SK-N-SH (cell line): ENCODE data around the gene CRACR2B.

Experiments used
- EP300 ChIP-seq, 2 experiments: IDR thresholded peaks; 2 replicates each; pipeline versions ENCODE4 v1.4.0 to v1.6.1; 2012; ENCODE audit warnings: borderline replicate concordance in 1 of 2, low read depth in 1 of 2, low read length in 1 of 2
- EZH2phosphoT487 ChIP-seq: fragments of 200-600 bp; sonication (generic); IDR thresholded peaks from 2 replicates; pipeline ENCODE4 v1.6.1; 2017; ENCODE audit warnings: low read depth, mixed run types, mild to moderate bottlenecking, antibody characterized with exemption, moderate library complexity, borderline replicate concordance
- FOSL2 ChIP-seq: IDR thresholded peaks from 2 replicates; pipeline ENCODE4 v1.4.0; 2012; ENCODE audit warnings: low read depth, mild to moderate bottlenecking, moderate library complexity, borderline replicate concordance
- GABPA ChIP-seq: IDR thresholded peaks from 2 replicates; pipeline ENCODE4 v1.4.0; 2012; ENCODE audit warnings: low read depth, mild to moderate bottlenecking
- TCF12 ChIP-seq: IDR thresholded peaks from 2 replicates; pipeline ENCODE4 v1.4.0; 2012
- TEAD4 ChIP-seq: IDR thresholded peaks from 2 replicates; pipeline ENCODE4 v1.4.0; 2012; ENCODE audit warnings: mild to moderate bottlenecking, borderline replicate concordance; ENCODE audit not compliant: insufficient read depth
- TF ChIP-seq, protein P1 (sequence below): fragments of 200-600 bp; sonication (generic); IDR thresholded peaks from 2 replicates; pipeline ENCODE4 v1.6.1; 2017; ENCODE audit warnings: antibody characterized with exemption, mild to moderate bottlenecking, moderate library complexity

DNA sequence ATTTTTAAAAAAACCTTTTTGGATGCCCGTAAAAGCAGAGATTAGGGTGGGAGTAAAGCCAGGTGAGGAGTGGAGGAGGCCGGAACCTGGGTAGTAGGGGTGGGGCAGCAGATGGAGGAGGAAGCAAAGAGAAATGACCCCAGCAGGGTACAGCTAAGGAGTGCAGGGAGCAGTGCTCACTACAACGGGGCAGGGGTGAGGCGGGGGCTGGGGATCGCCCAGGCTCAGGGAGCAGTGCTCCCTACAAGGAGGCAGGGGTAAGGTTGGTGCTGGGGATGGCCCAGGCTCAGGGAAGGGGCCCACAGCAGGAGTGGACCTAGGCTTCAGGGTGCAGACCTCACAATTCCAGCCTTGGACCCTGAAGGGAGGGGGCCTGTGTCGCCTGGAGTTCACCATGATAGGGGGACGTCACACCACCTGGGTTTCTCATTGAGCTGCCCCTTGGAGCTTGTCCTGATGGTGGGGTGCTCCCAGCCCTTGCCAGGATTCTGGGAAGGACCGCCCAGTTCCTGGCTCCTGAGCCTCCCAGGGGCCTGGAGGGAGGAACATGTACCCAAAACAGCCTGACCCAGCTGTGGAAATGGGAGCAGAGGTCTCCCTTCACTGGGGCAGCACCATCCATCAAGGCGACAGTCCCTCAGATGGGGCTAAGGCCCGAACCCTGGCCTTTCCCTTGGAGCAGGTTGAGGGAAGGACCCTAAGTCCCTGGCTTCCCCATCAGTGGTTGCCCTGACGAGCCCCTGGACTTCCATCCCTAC, 11.9 kb upstream of the CRACR2B start:
- TF ChIP-seq, protein P1, sequence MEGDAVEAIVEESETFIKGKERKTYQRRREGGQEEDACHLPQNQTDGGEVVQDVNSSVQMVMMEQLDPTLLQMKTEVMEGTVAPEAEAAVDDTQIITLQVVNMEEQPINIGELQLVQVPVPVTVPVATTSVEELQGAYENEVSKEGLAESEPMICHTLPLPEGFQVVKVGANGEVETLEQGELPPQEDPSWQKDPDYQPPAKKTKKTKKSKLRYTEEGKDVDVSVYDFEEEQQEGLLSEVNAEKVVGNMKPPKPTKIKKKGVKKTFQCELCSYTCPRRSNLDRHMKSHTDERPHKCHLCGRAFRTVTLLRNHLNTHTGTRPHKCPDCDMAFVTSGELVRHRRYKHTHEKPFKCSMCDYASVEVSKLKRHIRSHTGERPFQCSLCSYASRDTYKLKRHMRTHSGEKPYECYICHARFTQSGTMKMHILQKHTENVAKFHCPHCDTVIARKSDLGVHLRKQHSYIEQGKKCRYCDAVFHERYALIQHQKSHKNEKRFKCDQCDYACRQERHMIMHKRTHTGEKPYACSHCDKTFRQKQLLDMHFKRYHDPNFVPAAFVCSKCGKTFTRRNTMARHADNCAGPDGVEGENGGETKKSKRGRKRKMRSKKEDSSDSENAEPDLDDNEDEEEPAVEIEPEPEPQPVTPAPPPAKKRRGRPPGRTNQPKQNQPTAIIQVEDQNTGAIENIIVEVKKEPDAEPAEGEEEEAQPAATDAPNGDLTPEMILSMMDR = no peak
- TF ChIP-seq EZH2phosphoT487 = no peak
- TF ChIP-seq EP300 (IDR thresholded peaks at IDR 0.05; ENCODE audit: borderline replicate concordance in 1 of 2, low read depth in 1 of 2, low read length in 1 of 2) = no peak
- TF ChIP-seq FOSL2 = no peak
- TF ChIP-seq TEAD4 = no peak
- no peak for TF ChIP-seq TCF12
- no peak for TF ChIP-seq GABPA
